Anterior cingulate cortex (tissue), 58 donors: ENCODE measurements around the gene GALNT6.

ENCODE experiments used
- DNase-seq, 58 donors: peaks; one replicate each; lab custom pipeline; 2025; lab: John Stamatoyannopoulos, UW

The GALNT6 gene

DNA sequence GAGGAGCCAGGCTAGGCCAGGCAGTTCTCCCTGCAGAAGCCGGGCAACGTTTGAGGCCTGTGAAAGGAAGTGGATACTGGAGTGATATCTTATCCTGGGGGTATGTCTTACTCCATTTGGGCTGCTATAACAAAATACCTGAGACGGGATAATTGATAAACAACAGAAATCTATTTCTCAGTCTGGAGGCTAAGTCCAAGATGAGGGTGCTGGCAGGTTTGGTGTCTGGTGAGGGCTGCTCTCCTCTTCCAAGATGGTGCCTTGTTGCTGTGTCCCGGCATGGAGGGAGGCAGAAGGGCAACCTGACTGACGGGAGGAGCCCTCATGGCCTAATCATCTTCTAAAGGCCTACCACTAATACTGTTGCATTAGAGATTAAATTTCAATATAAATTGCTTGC, 15.7 kb upstream of the GALNT6 start:
- DNase-seq: no peak

DNA sequence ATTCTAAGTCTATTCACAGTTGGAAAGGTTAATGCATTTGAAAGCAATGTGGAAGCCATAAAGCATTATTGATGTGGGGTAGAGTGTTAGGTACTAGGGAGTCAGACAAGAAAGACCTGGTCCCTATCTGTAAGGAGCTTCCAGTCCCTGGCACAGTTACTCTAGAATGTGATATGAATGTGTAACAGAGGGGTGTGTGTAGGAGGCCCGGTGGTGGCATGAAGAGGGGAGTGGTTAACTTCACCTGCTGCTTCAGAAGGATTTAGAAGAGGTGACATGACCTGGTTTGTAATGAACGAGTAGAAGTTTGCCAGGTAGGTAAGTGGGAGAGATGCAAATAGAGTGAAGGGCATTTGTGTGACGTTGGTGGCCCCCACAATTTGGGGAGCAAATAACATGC, 15.1 kb upstream of the GALNT6 start:
- no peak for DNase-seq

DNA sequence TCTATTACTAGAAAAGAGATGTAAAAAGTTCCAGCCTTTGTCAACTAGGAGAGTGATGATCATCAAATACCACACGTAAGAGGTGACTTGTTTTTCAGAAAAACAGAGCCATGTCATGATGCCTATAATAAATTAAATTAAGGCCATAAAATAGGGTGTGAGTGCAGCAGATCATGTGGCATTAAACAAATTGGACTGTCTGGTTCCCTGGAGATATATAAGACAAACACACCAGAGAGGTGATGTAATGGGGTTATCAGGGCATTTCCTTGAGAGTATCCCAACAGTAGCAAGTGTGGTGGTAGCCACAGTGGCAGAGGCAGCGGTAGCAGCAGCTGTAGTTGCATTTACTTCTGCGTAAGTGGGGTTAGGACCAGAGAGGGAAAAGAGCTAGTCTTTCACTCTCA, 14.6 kb upstream of the GALNT6 start:
- DNase-seq: no peak

DNA sequence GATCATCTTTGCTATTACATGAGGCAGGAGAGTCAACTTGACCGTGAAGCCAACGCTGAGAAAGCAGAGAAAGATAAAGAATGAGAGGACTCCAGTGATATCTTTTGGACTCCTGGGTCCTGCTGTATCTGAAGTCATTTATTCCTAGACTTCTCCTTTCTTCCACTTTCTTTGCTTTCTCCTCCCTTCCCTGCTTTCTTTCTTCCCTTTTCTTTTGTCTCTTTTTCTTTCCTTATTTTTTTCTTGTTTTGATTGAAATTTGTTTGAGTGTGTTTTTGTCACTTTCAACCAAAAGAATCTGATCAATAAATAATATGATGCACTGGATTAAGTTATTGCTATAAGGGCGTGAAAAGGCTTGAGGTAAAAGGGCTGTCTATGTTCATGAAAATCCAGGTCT, 13.4 kb upstream of the GALNT6 start:
- no peak for DNase-seq

DNA sequence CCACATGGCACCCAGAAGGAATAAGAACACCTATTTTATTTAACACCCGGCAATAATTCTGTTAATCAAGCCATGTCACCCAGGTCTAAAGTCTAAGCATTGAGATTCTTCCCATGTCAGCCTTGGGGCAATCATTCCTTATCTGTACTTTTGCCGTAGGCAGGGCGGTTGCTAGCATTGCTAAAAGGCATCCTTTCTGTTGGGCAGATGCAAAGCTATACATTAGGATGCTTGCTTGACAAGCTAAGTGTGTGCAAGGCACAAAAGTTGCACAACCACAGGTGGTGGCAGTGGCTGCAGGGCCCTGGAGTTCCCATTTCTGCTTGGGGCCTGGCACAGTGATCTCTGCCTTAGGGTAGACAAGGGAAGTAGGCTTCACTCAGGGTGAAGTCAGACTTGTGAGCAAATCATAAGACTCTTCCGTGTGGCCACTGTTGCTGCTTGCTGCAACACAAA, 12.5 kb upstream of the GALNT6 start:
- DNase-seq: peak in 5 of 58 donors; percentile 18 to 56 (median 27)

DNA sequence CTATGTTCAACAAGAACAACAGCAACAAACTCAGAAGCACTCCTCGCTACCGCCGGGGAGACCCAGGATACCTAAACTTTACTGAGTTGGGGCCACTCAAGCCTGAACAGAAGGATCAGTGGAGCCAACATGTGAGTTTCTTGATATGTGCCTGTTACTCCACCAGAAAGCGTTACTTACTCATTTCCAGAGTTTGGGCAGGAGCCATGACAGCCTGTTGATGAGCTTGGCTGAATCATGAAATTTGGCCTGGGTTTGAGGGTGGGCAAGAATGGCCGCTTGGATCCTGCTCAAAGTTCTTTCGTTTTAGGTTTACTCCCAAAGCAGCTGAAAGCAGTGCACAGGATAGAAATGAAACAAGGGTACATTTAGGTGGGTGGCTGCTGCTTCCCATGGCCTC, 12.0 kb upstream of the GALNT6 start:
- DNase-seq: no peak

DNA sequence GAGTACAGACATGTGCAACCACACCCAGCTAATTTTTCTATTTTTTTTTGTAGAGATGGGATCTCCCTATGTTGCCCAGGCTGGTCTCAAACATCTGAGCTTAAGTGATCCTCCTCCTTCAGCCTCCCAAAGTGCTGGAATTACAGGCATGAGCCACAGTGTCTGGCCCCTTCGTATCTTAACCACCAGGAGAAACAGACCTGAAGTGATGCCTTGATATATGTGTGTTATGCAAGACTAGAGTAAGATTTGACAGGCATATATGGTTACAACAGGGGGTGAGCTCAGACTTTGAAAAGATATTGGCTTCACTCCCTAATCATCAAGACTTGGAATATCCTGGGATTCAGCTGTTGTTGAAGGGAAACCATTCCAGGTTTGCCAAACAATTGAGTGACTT, 10.7 kb upstream of the GALNT6 start:
- no peak for DNase-seq

DNA sequence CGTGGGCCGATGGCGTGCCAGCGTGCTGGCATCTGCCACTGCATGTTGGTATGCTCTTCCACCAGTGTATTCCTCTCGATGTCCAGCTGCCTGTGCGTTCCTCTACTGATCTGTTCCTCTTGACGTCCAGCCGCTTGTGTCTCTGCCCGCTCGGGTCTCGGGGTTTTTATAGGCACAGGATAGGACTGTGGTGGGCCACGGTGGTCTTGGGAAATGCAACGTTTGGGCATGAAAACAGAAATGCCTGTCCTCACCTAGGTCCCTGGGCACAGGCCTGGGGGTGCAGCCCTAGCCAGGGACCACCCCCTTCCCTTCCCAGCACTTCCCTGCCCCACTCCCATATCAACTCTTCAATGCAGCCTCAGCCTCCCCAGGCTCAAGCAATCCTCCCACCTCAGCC, 10.3 kb upstream of the GALNT6 start:
- DNase-seq: no peak

DNA sequence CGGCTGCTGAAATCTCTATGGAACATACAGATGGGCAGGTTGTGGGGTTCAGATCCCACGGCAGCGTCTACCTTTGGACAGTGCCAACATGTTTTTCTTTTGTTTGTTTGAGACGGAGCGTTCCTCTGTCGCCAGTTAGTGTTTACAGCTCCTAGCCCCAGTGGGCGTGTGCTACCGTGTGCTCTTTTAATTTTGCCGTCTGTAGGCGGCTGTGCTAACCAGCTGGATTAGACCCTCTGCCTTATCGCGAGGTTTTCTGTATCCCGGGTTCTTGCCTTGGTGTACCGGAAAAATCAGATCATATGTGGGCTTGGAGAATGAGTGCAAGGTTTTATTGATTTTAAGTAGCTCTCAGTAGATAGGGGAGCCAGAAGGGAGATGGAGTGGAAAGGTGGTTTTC, 9.8 kb upstream of the GALNT6 start:
- DNase-seq: no peak

DNA sequence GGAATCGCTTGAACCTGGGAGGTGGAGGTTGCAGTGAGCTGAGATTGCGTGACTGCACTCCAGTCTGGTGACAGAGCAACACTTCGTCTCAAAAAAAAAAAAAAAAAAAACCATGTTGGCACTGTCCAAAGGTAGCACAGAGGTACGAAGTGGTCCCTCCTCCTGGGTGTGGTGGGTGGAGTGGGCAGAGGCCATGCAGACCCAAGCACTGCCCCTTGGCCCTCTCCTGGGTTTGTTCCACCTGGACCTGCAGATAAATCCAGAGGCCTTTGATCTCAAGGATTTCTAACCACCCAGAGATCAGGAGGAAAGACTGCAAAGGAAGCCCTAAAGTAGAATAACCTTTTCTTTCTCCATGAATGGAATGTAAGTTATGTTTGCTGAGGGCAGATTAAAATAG, 8.7 kb upstream of the GALNT6 start:
- DNase-seq: no peak

DNA sequence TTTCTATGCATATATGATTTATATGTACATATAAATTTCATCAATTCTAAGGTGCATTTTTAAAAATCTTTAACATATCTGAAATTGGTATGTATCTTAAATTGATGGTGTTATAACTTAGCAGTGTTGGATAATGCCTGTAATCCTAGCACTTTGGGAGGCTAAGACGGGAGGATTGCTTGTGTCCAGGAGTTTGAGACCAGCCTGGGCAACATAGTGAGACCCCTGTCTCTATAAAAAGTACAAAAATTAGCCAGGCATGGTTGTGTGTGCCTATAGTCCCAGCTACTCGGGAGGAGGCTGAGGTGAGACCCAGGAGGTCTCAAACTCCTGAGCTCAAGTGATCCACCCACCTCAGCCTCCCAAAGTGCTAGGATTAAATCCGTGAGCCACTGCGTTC, 6.5 kb upstream of the GALNT6 start:
- DNase-seq: no peak

DNA sequence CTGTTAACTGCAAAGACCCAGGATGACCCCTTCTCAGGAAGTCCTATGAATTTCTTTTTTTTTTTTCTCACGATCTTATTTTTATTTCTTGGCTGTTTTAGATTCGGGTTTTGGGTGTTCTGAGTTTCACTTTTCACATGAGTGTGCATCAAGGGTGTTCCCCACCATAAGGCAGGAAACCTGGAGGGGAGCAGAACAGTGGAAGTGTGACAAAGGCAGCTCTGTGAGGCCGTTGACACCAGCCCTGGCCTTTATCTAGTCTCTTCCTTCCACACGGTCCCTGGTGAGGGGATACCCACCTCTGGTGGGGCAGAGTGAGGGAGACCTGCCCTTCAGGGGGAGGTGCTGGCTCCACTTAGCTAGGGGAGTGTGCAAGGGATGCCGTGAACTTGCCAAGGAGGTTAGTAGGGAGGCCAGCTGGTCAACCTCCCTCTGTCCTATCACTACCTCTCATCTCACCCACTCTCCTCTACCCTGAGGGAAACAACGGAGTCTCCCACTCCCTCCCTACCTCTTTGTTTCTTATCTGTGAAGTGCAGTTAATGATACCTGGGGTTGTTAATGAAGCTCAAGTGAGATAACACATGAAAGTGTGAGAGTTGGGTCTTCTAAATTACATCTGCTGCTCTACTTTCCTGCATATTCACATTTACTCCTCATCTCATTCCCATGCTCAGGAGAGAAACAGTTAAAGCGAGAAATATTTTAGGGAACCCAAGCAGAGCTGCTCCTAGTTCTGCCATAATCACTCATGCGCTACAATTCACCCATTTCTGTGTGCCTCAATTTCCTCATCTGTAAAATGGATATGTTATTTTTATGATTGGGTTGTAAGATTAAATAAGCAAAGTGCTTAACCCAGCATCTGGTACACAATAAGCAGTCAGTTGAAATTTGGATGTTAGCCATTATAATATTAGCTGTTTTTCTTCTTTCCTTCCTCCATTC, 4.4 kb upstream of the GALNT6 start:
- DNase-seq: no peak

DNA sequence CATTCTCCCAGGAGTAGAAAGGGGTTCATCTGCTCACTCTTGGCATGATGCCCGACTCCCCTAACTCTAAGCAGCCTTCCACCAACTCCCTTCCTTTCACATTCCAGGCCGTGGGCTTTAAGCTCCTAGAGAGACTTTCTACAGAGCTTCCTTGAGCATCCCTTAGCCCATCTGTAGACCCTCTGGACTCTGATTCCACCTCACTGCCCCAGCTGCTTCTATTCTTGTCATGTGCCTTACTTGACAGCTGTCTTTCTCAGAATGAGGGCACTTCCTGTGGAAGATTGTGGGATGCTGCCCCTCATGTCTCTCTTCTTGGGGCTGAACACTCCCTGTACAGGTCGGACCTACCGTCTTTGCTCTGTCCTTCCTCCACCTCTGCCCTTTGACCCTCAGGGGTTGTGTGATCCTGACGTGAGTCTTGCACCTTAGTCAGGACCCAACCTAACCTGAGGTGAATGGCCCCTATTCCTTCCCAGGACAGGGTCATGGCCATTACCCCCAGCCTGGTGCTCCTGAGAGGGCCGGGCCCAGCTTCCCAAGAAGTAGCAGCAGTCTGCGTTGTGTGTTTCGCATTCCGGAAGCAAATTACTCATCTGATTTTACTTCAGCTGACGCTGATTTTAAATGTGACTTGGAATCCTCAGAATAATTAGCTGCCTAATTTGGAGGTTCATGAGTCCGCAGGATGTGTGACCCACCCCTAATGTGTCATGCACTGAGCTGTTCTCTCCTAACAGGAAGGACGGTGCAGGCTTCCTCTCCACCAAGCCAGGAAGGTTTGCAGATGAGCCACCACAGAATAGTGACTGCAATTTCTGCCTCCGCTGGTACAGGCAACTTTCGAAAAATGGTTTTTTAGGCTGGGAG, 2.7 kb upstream of the GALNT6 start:
- DNase-seq: no peak

DNA sequence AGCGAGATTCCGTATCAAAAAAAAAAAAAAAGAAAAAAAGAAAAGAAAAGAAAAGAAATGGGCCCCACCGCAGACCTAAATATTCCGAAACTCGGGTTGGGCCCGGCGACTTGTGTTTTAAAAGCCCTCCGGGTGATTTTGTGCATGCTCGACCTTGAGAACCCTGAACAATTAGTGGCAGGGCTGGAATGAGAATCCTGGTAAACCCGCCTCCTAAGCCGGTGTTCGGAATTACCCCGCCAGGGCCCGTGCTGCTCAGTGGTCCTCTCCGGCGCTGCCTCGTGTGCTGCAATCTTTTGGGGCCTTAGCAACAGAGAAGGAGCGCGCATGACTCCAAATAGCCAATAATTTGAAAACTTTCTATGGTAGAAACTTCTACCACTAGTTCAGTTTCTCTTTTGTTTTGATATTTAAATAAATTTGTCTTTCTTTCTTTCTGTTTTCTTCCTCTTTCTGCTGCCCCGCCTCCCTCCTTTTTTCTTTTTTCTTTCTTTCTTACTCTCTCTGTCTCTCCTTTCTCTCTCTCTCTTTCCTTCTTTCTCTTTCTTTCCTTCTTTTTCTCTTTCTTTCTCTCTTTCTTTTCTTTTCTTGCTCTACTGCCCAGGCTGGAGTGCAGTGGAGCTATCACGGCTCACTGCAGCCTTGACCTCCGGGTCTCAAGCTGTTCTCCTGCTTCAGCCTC, 1.5 kb upstream of the GALNT6 start:
- peak in 3 of 58 donors; percentile 28 to 29 (median 28) for DNase-seq

DNA sequence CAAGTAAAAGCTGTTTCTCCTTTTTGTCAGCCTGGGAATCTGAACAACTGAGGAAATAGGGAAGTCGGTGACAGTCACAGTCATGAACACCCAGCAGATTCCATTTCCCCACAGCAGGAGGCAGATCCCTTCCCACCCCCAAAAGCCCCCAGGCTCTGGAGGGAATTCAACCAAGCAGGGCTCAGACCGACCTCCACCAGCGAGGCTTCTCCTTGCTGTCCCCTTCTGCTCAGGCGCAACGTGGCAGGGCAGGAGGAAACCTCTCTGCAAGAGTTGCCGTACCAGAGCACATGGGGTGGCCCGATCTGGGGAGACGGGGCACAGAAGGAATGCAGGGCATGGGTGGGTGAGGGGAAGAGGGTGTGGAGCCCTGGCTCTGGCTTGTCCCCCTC, 319 bp downstream of the GALNT6 start:
- peak in 16 of 58 donors; percentile 4 to 66 (median 46) for DNase-seq

DNA sequence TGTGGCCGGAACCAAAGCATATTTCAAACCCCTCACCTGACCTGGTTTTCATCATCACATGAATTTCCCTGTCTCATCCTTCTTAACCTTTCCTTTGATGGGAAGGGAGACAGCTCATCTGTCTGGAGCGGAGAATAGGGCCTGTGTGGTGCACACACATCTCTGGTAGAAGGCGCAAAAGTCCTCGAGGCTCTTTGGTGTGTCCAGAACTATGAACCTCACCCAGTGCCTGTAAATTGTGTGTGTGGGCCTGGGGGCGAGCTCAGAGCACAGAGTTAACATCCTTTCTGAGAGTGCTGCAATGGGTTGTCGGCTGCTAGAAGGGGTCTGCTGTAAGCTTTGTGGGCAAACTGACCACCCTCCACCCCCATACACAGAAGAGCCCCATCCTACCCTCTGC, 749 bp downstream of the GALNT6 start:
- no peak for DNase-seq

DNA sequence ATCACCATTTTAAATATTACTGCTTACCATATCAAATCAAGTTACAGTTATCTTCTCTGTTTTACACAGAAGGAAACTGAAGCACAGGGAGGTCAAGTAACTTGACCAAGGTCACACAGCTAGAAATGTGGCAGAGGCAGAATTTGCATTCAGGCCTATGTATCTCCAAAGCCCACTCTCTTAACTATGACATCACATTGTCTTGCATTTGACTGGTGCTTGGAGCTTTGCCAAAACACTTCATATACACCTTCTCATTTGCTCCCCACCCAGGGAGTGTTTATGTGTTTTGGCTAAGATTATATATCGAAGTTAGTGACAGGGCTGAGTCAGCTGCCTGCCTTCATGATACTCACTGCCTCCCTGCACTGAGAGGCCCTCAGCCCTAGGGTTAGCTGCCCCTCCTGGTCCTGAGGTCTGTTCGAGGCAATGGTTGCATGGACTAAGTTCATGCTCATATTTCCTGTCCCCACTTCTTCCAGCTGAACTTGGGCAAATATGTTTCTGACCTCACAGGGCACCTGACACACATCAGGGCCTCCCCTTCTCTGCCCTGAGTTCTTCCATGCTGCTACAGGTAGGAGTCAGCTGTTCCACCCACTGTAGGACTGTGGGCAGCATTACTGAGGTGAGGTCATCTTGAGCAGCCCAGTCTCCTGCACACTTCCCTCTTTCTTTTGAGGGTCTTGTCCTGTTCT, 1.8 kb downstream of the GALNT6 start:
- peak in 2 of 58 donors; percentile 15 to 18 for DNase-seq

DNA sequence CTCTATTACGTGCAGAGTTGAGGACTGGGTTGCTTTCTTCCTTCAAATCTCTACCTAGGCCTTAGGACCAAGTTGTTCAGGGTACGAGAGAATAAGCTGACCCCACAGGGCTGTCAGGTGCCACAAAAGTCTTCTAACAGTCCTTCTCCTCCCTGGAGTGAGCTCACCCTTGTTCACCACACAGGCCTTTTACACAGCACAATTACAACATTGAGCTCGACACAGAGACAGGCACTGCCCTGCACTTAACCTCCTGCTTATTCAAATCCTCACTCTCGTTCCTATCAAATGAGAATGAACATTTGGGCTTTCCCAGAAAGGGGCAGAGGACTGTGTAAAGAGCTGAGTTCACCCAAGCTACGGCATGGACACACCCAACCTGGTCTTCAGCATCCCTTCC, 2.4 kb downstream of the GALNT6 start:
- peak in 19 of 58 donors; percentile 5 to 61 (median 29) for DNase-seq

DNA sequence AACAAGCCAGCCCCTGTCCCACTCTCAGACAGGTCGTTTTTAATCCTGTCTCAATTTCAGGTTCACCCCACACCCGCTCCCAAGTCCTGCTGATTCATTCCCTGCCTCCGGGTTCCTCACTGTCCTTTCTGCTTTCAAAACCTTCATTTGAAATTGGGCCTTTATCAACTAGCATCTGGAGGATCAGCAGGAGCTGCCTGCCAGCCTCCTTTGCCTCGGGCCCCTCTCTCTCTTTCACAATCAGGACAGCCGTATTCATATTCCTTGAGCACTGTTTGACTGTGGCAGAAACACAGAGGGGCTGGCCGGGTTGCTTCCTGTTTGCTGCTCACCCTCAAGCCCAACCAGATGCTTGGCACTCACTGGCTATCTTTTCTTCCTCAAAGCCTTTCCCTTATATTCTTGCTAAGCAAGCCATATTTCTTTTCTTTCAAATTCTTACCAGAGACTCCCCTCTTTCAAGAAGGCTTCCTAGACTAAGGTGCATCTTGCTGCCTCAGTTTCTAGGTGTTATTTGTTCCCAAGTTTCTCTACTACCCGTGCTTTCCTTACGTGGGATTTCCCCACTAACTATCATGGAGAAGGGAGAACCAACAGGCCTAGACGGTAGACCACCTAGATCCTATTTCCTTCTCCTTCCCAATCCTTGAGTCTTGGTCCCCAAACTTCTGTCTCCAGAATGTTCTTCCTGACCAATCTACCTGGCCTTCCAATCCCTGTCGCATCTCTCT, 3.0 kb downstream of the GALNT6 start:
- DNase-seq: peak in 7 of 58 donors; percentile 10 to 34 (median 22)
